A673 (cell line): ENCODE data around the gene CBLN3. TPM values are rescaled to one million over a fixed set of nuclear protein-coding genes. Genes with fewer than 3 reads are reported as not detected.

Experiments
- BruUV-seq: library from RNA; stranded (reverse); fragments of 400-500 nt; replicated peaks from 2 replicates; lab custom pipeline; 2021; lab: Mats Ljungman, UMichigan
- CTCF ChIA-PET: fragments of 300-600 bp; sonication (Branson Sonifier 250); formaldehyde crosslinking; loops from one replicate; lab custom pipeline; 2022; ENCODE audit warnings: antibody characterized with exemption; lab: Charles Lee
- POLR2A ChIA-PET: fragments of 300-600 bp; sonication (Branson Sonifier 250); formaldehyde crosslinking; loops from one replicate; lab custom pipeline; 2022; ENCODE audit warnings: antibody characterized with exemption; ENCODE audit not compliant: low non-redundant PET; lab: Charles Lee
- DNase-seq: peaks from one replicate; pipeline ENCODE4 v3.0.0-alpha.2; 2015; ENCODE audit warnings: low spot score
- H3K27ac ChIP-seq: fragments of 200-600 bp; sonication (generic); 2 replicates; pipeline ENCODE4 v1.5.1; 2016; ENCODE audit warnings: mixed run types, low read depth, mild to moderate bottlenecking, mixed read lengths, antibody characterized with exemption, low read length; ENCODE audit not compliant: poor library complexity, severe bottlenecking
- H3K27me3 ChIP-seq: fragments of 200-600 bp; sonication (generic); replicated peaks from 2 replicates; pipeline ENCODE4 v1.6.1; 2017; ENCODE audit warnings: mixed run types, low read depth, mild to moderate bottlenecking, mixed read lengths, antibody characterized with exemption, low read length; ENCODE audit not compliant: insufficient read depth, poor library complexity
- H3K36me3 ChIP-seq: fragments of 200-600 bp; sonication (generic); 2 replicates; pipeline ENCODE4 v1.6.1; 2016; ENCODE audit warnings: mixed run types, mild to moderate bottlenecking, mixed read lengths, antibody characterized with exemption, low read length; ENCODE audit not compliant: insufficient read depth, poor library complexity, severe bottlenecking
- H3K4me1 ChIP-seq: fragments of 200-600 bp; sonication (generic); 2 replicates; pipeline ENCODE4 v1.6.1; 2017; ENCODE audit warnings: mixed run types, mild to moderate bottlenecking, mixed read lengths, antibody characterized with exemption, low read length; ENCODE audit not compliant: insufficient read depth, poor library complexity, severe bottlenecking
- H3K4me3 ChIP-seq: fragments of 200-600 bp; sonication (generic); 2 replicates; pipeline ENCODE4 v1.5.1; 2016; ENCODE audit warnings: low read depth, mixed run types, mild to moderate bottlenecking, mixed read lengths, low read length; ENCODE audit not compliant: poor library complexity, severe bottlenecking
- H3K9me3 ChIP-seq: fragments of 200-600 bp; sonication (generic); 2 replicates; pipeline ENCODE4 v1.6.1; 2016; ENCODE audit warnings: mixed run types, low read depth, mild to moderate bottlenecking, mixed read lengths, antibody characterized with exemption, low read length; ENCODE audit not compliant: poor library complexity, severe bottlenecking
- CTCF ChIP-seq: fragments of 300-800, 200-600 bp; sonication (generic); conservative IDR thresholded peaks from 2 replicates; pipeline ENCODE4 v1.5.1; 2017; ENCODE audit warnings: low read depth, mild to moderate bottlenecking, antibody characterized with exemption, low read length, moderate library complexity, mixed read lengths
- EZH2 ChIP-seq: fragments of 200-600 bp; sonication (generic); IDR thresholded peaks from 2 replicates; pipeline ENCODE4 v1.6.1; 2017; ENCODE audit warnings: borderline replicate concordance, low read depth, mild to moderate bottlenecking, mixed read lengths, antibody characterized with exemption, low read length; ENCODE audit not compliant: poor library complexity, severe bottlenecking
- intact Hi-C: fragments of 100-400 bp; cut with micrococcal nuclease; formaldehyde crosslinking; loops from one replicate; pipeline ENCODE4 v1.10.0; 2022; ENCODE audit not compliant: unreplicated experiment
- total RNA-seq: library from RNA; stranded (reverse); gene quantifications from 2 replicates; pipeline ENCODE4 v1.2.3, GENCODE V29; 2021

CBLN3 gene
- total RNA-seq, 1 experiment from 2014 or later = 0.80 TPM

- H3K4me3 ChIP-seq = no peak overlapping the region
- BruUV-seq = no TSS peak
- no peaks in the 10 kb centered on the region for H3K36me3 ChIP-seq
- TF ChIP-seq EZH2 (no peak), CTCF (no peak)
- no peaks in the 10 kb centered on the region for H3K27me3 ChIP-seq
- H3K27ac ChIP-seq = no peak overlapping the region
- intact Hi-C loops = no loop called here
- CTCF ChIA-PET = no interaction called here
- DNase-seq = no peak
- POLR2A ChIA-PET = no interaction called here
- no peaks in the 10 kb centered on the region for H3K9me3 ChIP-seq
- no peaks in the 10 kb centered on the region for H3K4me1 ChIP-seq
Measured at GRCh38 chr14:24463017-24463883, 33.8 kb upstream of the CBLN3 start.

DNA sequence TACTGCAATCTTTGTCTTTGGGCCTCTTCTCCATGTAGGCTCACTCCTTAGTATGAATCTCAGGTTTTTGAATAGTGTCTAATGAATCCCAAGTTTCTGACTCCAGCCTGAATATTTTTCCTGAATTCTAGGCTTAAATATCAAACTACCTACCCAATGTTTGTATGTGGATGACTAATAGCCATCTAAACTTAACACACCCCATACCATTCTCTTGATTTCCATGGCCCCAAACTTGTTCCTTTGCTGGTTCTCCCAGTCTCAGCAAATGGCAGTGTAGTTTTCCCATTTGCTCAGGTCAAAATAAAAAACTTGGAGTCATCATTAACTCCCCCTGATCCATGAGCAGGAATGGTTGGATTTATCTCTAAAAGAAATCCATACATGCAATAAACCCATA lies 31.9 kb upstream of the CBLN3 start:
- intact Hi-C loops = no loop called here
- Histone ChIP-seq H3K9me3 (no peaks in the 10 kb centered on the region), H3K27me3 (no peaks in the 10 kb centered on the region), H3K27ac (no peak overlapping the region), H3K4me1 (no peaks in the 10 kb centered on the region), H3K36me3 (no peaks in the 10 kb centered on the region), H3K4me3 (no peak overlapping the region)
- TF ChIP-seq EZH2 (no peak), CTCF (no peak)
- POLR2A ChIA-PET = no interaction called here
- BruUV-seq = no TSS peak
- DNase-seq = no peak
- CTCF ChIA-PET = no interaction called here

GRCh38 chr14:24459331-24459730 lies 29.9 kb upstream of the CBLN3 start:
- Histone ChIP-seq H3K9me3 (peaks cover under 1% of the 10 kb centered on the region), H3K36me3 (no peaks in the 10 kb centered on the region), H3K4me1 (no peaks in the 10 kb centered on the region), H3K27me3 (no peaks in the 10 kb centered on the region), H3K4me3 (no peak overlapping the region), H3K27ac (no peak overlapping the region)
- ChIA-PET CTCF (no interaction called here), POLR2A (no interaction called here)
- TF ChIP-seq CTCF = no peak
- no peak for TF ChIP-seq EZH2
- no TSS peak for BruUV-seq
- DNase-seq = no peak
- intact Hi-C loops = no loop called here
